Activated CD8-positive, alpha-beta T cell treated with anti-CD3 and anti-CD28 coated beads, Interleukin-2, amount 10 ng/mL, durations not matched to agents 7 days and 5 days (primary cell): ENCODE measurements around the gene AAGAB. TPM values are rescaled to one million over a fixed set of nuclear protein-coding genes. Genes with fewer than 3 reads are reported as not detected.

ENCODE experiments used
- ATAC-seq: fragments of 150-1000 bp; cut with Tn5 transposase; one replicate; pipeline ENCODE4 v1.10.0; 2021; ENCODE audit warnings: moderate library complexity
- CTCF ChIA-PET: fragments of 350-600 bp; sonication (Branson Sonifier 250); formaldehyde crosslinking; loops from one replicate; lab custom pipeline; 2021; ENCODE audit warnings: antibody characterized with exemption; lab: Charles Lee
- POLR2A ChIA-PET: fragments of 350-600 bp; sonication (Branson Sonifier 250); formaldehyde crosslinking; loops from one replicate; lab custom pipeline; 2021; ENCODE audit warnings: antibody characterized with exemption; lab: Charles Lee
- DNase-seq: peaks from one replicate; pipeline ENCODE4 v3.0.0-alpha.2; 2020
- H3K27ac Mint-ChIP-seq: one replicate; pipeline ENCODE4 v1.8.0; 2021; ENCODE audit warnings: mild to moderate bottlenecking, mixed read lengths
- H3K27me3 Mint-ChIP-seq: one replicate; pipeline ENCODE4 v1.8.0; 2021; ENCODE audit warnings: low read depth, mixed read lengths
- H3K36me3 Mint-ChIP-seq: one replicate; pipeline ENCODE4 v1.8.0; 2021; ENCODE audit warnings: low read depth, mixed read lengths
- H3K4me1 Mint-ChIP-seq: one replicate; pipeline ENCODE4 v1.8.0; 2021; ENCODE audit warnings: low read depth, mixed read lengths
- H3K4me3 Mint-ChIP-seq: one replicate; pipeline ENCODE4 v1.8.0; 2021; ENCODE audit warnings: mild to moderate bottlenecking, mixed read lengths
- H3K9me3 Mint-ChIP-seq: one replicate; pipeline ENCODE4 v1.8.0; 2022; ENCODE audit warnings: mixed read lengths; ENCODE audit not compliant: insufficient read depth
- total RNA-seq, 2 experiments: library from RNA; stranded (reverse); gene quantifications; one replicate each; pipeline ENCODE4 v1.2.3, GENCODE V29; 2021

The AAGAB gene
- total RNA-seq, 2 experiments from 2014 or later: 57.2 TPM

DNA sequence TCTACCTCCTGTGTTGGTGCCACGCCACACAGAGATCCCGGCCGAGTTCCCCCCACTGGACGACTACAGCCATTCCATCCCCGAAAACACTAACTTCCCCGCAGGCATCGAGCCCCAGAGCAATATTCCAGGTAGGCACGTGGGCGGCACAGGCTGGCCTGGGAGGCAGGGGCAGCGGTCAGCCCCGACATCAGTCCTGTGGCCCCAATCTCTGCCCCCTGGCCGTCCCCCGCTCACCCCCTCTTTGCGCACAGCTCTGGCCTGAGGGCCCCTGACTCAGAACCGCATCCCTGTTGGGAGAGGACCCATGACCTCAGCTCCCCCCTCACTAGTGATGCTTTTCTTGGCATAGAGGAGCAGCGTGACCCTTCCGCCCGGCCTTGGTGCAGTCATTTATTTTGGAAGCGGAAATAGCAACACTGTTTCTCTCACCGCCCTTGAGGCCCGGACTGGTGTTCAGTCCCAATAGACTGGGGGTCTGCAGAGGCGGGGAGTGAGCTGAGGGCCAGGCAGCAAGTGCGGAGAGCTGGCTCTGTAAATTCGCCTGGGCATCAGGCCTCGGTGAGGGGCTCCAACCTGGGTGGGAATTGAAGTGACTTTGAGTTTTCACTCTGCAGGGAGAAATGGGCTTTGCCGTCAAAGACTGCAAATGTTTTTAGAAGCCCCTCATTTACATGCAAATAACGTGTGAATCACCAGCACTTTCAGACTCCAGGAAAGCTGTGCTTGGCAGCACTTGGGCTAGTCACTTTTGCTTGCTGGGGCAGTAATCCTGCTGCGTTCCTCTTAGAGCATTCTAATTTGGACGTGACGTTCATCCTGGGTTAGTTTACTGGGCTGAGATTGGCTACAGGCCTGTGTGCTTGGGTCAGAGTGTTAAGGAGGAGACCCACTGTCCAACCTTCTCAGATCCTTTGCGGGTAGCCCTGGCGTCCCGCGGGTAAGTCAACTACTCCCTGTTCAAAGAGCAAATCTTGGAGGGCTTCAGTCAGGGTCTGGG is 88.9 kb downstream of the AAGAB start:
- DNase-seq: no peak
- Mint-ChIP-seq H3K27ac (no peak overlapping the region), H3K27me3 (no peaks in the 10 kb centered on the region), H3K36me3 (peaks cover 37% of the 10 kb centered on the region), H3K4me1 (no peaks in the 10 kb centered on the region), H3K4me3 (no peak overlapping the region), H3K9me3 (no peaks in the 10 kb centered on the region)
- ATAC-seq: no peak
- POLR2A ChIA-PET: interaction anchor here (0.9 kb wide), 1 partner anchor 176 kb away, joined by 3 read pairs; no protein-coding TSS in a partner anchor
- CTCF ChIA-PET: no interaction called here

- DNase-seq: no peak
- POLR2A ChIA-PET: interaction anchor here (0.9 kb wide), 1 partner anchor 176 kb away, joined by 3 read pairs; no protein-coding TSS in a partner anchor
- Mint-ChIP-seq H3K27ac (peak overlapping the region; percentile 49), H3K9me3 (no peaks in the 10 kb centered on the region), H3K4me1 (peaks cover under 1% of the 10 kb centered on the region), H3K27me3 (no peaks in the 10 kb centered on the region), H3K36me3 (peaks cover 32% of the 10 kb centered on the region), H3K4me3 (no peak overlapping the region)
- ATAC-seq: no peak
- CTCF ChIA-PET: no interaction called here
These were observed 89.6 kb downstream of the AAGAB start for GRCh38 chr15:67164811-67165253.

DNA sequence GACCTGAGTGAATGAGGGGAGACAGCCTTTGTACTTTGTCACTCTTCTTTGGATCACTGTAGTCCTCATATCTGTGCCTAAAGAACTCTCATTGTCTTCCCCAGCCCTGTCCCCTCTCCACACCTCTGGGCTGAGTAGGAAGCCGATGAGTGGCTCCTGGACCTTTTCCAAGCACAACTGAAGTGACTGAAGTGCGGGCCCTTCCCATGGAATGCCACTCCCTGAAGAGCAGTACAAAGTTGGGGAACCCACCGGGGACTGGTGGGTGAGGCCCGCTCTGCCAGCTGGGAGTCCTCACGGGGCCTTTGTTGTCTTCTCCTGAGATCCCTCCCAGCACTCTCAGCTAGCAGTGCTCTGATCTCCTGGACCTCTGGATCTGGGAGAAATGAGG is 90.1 kb downstream of the AAGAB start:
- ChIA-PET POLR2A (interaction anchor here (0.9 kb wide), 1 partner anchor 175 kb away, joined by 3 read pairs; no protein-coding TSS in a partner anchor), CTCF (no interaction called here)
- Mint-ChIP-seq H3K27me3 (no peaks in the 10 kb centered on the region), H3K27ac (peak overlapping the region; percentile 49), H3K9me3 (no peaks in the 10 kb centered on the region), H3K4me3 (no peak overlapping the region), H3K36me3 (peaks cover 32% of the 10 kb centered on the region), H3K4me1 (peaks cover 3% of the 10 kb centered on the region)
- DNase-seq: no peak
- no peak for ATAC-seq

DNA sequence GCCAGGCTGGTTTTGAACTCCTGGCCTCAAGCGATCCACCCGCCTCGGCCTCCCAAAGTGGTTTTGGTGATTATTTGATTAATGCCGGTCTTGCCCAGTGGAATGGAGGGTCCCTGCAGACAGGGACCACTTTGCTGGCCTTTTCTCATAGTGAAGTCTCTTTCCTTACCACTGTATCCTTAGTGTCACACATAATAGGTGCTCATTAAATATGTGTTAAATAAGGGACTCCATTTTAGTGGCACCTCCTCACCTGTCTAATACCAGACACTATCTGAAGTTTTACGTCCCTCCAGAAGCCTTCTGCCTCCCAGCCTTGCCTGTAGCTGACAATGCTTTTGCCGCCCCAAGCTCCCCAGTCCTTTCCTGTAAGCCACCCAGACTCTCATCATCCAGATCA is 91.3 kb downstream of the AAGAB start:
- ChIA-PET POLR2A (no interaction called here), CTCF (no interaction called here)

GRCh38 chr15:67161881-67162280 is 92.6 kb downstream of the AAGAB start:
- H3K4me1 Mint-ChIP-seq: peaks cover 20% of the 10 kb centered on the region
- no peak overlapping the region for H3K4me3 Mint-ChIP-seq
- ChIA-PET CTCF (interaction anchor here (1.0 to 1.6 kb wide), 2 partner anchors 27 to 82 kb away, joined by 3 to 4 read pairs; no protein-coding TSS in a partner anchor), POLR2A (no interaction called here)
- H3K27ac Mint-ChIP-seq: no peak overlapping the region
- no peak for DNase-seq
- no peaks in the 10 kb centered on the region for H3K9me3 Mint-ChIP-seq
- peaks cover 23% of the 10 kb centered on the region for H3K36me3 Mint-ChIP-seq
- ATAC-seq: no peak
- H3K27me3 Mint-ChIP-seq: no peaks in the 10 kb centered on the region

More for the DNA sequence above, 91.3 kb downstream of the AAGAB start:
- Mint-ChIP-seq H3K4me3 (no peak overlapping the region), H3K27me3 (no peaks in the 10 kb centered on the region), H3K9me3 (no peaks in the 10 kb centered on the region), H3K36me3 (peaks cover 29% of the 10 kb centered on the region), H3K27ac (no peak overlapping the region), H3K4me1 (peaks cover 7% of the 10 kb centered on the region)
- DNase-seq: no peak
- ATAC-seq: no peak

- Mint-ChIP-seq H3K27ac (no peak overlapping the region), H3K4me1 (peaks cover 24% of the 10 kb centered on the region), H3K27me3 (no peaks in the 10 kb centered on the region), H3K4me3 (no peak overlapping the region), H3K36me3 (peaks cover 24% of the 10 kb centered on the region), H3K9me3 (peaks cover under 1% of the 10 kb centered on the region)
- ATAC-seq: no peak
- ChIA-PET CTCF (interaction anchor here (1.6 kb wide), 1 partner anchor 82 kb away, joined by 3 read pairs; no protein-coding TSS in a partner anchor), POLR2A (no interaction called here)
- DNase-seq: no peak
These were observed 93.0 kb downstream of the AAGAB start for GRCh38 chr15:67161412-67161811.

DNA sequence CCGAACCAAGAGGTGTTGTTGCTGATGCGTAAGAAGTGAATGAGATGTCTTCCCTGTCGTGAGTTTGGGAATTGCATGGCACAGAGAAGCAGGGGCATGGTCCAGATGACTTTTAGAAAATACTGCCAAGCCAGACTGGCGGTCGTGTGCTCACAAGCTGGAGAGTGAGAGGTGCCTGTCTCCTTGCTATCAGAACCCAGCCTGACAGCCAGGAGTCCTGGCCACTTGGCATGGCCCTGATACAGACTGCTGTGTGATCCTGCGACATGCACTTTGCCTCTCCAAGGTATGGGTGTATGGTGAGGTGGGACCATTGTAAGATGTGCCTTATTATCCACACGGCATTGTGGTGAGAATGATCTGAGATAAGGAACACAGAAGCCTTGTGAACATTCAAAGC is 96.1 kb downstream of the AAGAB start:
- CTCF ChIA-PET: no interaction called here
- no peak for DNase-seq
- H3K4me3 Mint-ChIP-seq: no peak overlapping the region
- peaks cover 30% of the 10 kb centered on the region for H3K36me3 Mint-ChIP-seq
- POLR2A ChIA-PET: no interaction called here
- no peaks in the 10 kb centered on the region for H3K27me3 Mint-ChIP-seq
- H3K4me1 Mint-ChIP-seq: peaks cover 37% of the 10 kb centered on the region
- H3K27ac Mint-ChIP-seq: no peak overlapping the region
- no peak for ATAC-seq
- H3K9me3 Mint-ChIP-seq: peaks cover 6% of the 10 kb centered on the region

- CTCF ChIA-PET: no interaction called here
- H3K4me1 Mint-ChIP-seq: peaks cover 41% of the 10 kb centered on the region
- H3K4me3 Mint-ChIP-seq: no peak overlapping the region
- ATAC-seq (no peak), DNase-seq (no peak)
- H3K27me3 Mint-ChIP-seq: no peaks in the 10 kb centered on the region
- POLR2A ChIA-PET: no interaction called here
- H3K36me3 Mint-ChIP-seq: peaks cover 30% of the 10 kb centered on the region
- H3K9me3 Mint-ChIP-seq: peaks cover 6% of the 10 kb centered on the region
- peak overlapping the region; percentile 4 for H3K27ac Mint-ChIP-seq
These were observed 96.8 kb downstream of the AAGAB start for GRCh38 chr15:67157521-67158252.

DNA sequence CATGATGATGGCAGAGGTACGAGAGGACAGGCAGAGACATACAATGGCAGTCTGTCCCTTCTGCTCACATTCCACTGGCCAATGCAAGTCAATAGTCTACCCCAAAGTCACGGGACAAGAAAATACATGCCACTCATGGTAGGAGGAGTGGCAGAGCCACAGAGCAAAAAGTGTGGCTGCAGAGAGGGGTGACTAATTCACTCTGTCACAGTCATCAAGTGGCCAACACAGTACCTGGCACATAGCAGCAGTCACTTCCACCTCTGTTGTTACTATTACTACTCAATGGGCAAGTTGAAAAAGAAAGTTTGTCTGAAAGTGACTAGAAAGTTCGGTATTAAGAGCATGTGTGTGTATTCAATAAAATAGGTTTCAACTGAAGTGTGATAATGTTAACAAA is 97.6 kb downstream of the AAGAB start:
- Mint-ChIP-seq H3K27ac (peak overlapping the region; percentile 8), H3K9me3 (peaks cover 6% of the 10 kb centered on the region), H3K27me3 (no peaks in the 10 kb centered on the region), H3K4me3 (no peak overlapping the region), H3K4me1 (peaks cover 45% of the 10 kb centered on the region), H3K36me3 (peaks cover 34% of the 10 kb centered on the region)
- POLR2A ChIA-PET: no interaction called here
- CTCF ChIA-PET: no interaction called here
- ATAC-seq: no peak
- DNase-seq: no peak

GRCh38 chr15:67156426-67156825 is 98.0 kb downstream of the AAGAB start:
- no peak for ATAC-seq
- no peak for DNase-seq
- POLR2A ChIA-PET: no interaction called here
- H3K4me3 Mint-ChIP-seq: no peak overlapping the region
- no peaks in the 10 kb centered on the region for H3K27me3 Mint-ChIP-seq
- H3K9me3 Mint-ChIP-seq: peaks cover 6% of the 10 kb centered on the region
- H3K27ac Mint-ChIP-seq: no peak overlapping the region
- CTCF ChIA-PET: no interaction called here
- peaks cover 45% of the 10 kb centered on the region for H3K4me1 Mint-ChIP-seq
- H3K36me3 Mint-ChIP-seq: peaks cover 34% of the 10 kb centered on the region

- ATAC-seq (no peak), DNase-seq (no peak)
- Mint-ChIP-seq H3K27ac (no peak overlapping the region), H3K9me3 (peaks cover 6% of the 10 kb centered on the region), H3K27me3 (no peaks in the 10 kb centered on the region), H3K4me1 (peaks cover 58% of the 10 kb centered on the region), H3K4me3 (no peak overlapping the region), H3K36me3 (peaks cover 31% of the 10 kb centered on the region)
- POLR2A ChIA-PET: no interaction called here
- CTCF ChIA-PET: no interaction called here
These were observed 100.2 kb downstream of the AAGAB start for GRCh38 chr15:67154249-67154648.
